ENCODE results near the gene DAPP1. TPM values are rescaled to one million over a fixed set of nuclear protein-coding genes. Genes with fewer than 3 reads are reported as not detected.

DAPP1 gene
- total RNA-seq, 1 donor: not detected

- no peak for DNase-seq (ENCODE audit: low read depth)
- TF ChIP-seq CTCF (IDR thresholded peaks at IDR 0.05; ENCODE audit: insufficient read depth, low read length): no peak
These were observed 30.8 kb downstream of the DAPP1 start for GRCh38 chr4:99847362-99847976.

GRCh38 chr4:99848591-99849001, 32.0 kb downstream of the DAPP1 start:
- DNase-seq (ENCODE audit: low read depth): no peak
- TF ChIP-seq CTCF (IDR thresholded peaks at IDR 0.05; ENCODE audit: insufficient read depth, low read length): no peak

More at GRCh38 chr4:99847362-99847976, 30.8 kb downstream of the DAPP1 start:
- H3K4me3 ChIP-seq (ENCODE audit: low read depth, low read length): no peak overlapping the region

GRCh38 chr4:99852199-99852749, 35.6 kb downstream of the DAPP1 start:
- H3K4me3 ChIP-seq (ENCODE audit: low read depth, low read length): no peak overlapping the region
- no peak for TF ChIP-seq CTCF (IDR thresholded peaks at IDR 0.05; ENCODE audit: insufficient read depth, low read length)
- no peak for DNase-seq (ENCODE audit: low read depth)

More at GRCh38 chr4:99848591-99849001, 32.0 kb downstream of the DAPP1 start:
- H3K4me3 ChIP-seq (ENCODE audit: low read depth, low read length): no peak overlapping the region

- no peak overlapping the region for H3K4me3 ChIP-seq (ENCODE audit: low read depth, low read length)
- TF ChIP-seq CTCF (IDR thresholded peaks at IDR 0.05; ENCODE audit: insufficient read depth, low read length): no peak
- no peak for DNase-seq (ENCODE audit: low read depth)
These were observed 36.6 kb downstream of the DAPP1 start for GRCh38 chr4:99853190-99853589.

- DNase-seq (ENCODE audit: low read depth): no peak
- no peak overlapping the region for H3K4me3 ChIP-seq (ENCODE audit: low read depth, low read length)
- no peak for TF ChIP-seq CTCF (IDR thresholded peaks at IDR 0.05; ENCODE audit: insufficient read depth, low read length)
These were observed 37.4 kb downstream of the DAPP1 start for GRCh38 chr4:99853999-99854398.

- no peak for DNase-seq (ENCODE audit: low read depth)
- no peak for TF ChIP-seq CTCF (IDR thresholded peaks at IDR 0.05; ENCODE audit: insufficient read depth, low read length)
These were observed 39.1 kb downstream of the DAPP1 start for GRCh38 chr4:99855678-99856077.

More at GRCh38 chr4:99855678-99856077, 39.1 kb downstream of the DAPP1 start:
- H3K4me3 ChIP-seq (ENCODE audit: low read depth, low read length): no peak overlapping the region
